GM21390 (cell line): ENCODE measurements around the gene HM13.
"Not testable (repeated sequence)": the region's sequence is repeated elsewhere in the genome, so short reads cannot be mapped to it uniquely, and the experiment has no call there.

Experiments used
- ATAC-seq: cut with Tn5 transposase; IDR thresholded peaks from one replicate; pipeline ENCODE4 v1.9.1; 2021; ENCODE audit not compliant: unreplicated experiment

The HM13 gene

DNA sequence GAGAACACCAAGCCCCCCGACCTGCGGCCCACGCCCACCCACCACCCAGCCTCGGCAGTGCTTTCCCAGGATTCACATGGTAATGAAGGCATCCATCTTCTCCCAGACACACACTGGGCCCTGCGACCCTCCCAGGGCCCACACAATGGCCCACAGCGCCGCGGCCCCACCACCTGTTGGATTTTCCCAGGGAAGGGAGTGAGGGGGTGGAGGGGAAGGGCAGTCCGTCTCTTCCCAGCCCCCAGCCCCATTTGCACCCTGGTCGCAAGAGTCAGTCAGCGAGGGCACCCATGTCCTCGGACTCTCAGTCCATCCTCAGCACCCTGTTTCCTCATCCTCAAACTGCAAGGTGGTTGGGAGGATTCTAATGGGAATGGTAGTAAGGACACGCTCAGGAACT is 67.1 kb downstream of the HM13 start:
- no peak for ATAC-seq

DNA sequence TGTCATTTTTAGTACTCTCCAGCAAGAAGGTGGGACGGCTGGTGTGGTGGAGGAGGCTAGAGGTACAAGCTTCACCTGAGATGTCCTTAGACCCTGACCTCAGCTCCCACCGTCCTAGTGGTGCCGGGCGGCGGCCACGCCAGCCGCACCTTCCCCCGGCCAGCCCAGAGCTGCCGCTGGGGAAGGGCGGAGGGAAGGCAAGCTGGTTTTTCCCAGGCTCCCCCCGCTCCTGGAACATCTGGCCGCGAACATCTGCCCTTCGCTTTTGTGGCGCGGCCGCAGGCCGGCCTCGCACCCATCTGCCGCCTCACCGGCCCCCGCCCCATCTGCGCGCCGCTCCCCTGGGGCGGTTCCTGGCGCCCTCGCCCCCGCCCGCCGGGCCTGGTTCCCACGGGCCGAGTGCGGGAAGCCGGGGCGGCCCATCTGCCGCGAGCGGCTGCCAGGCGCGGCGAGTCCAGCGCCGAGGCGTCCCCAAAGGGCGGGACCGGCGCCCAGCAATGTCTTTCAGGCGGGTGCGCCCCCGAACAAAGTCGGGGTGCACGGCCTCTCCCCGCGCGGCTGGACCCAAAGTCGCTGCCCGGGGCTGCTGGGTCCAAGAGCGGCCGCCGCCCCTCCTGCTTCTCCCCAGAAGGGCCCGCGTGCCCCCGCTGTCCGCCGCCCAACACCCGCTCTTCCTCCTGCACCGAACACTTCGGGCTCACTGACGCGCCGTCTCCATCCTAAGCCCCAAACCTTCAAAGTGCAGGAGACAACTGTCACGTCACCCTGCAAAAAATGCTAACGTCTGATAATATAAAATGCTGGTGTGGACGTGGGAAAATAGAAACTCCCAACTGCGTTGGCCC is 73.5 kb downstream of the HM13 start:
- no peak for ATAC-seq

DNA sequence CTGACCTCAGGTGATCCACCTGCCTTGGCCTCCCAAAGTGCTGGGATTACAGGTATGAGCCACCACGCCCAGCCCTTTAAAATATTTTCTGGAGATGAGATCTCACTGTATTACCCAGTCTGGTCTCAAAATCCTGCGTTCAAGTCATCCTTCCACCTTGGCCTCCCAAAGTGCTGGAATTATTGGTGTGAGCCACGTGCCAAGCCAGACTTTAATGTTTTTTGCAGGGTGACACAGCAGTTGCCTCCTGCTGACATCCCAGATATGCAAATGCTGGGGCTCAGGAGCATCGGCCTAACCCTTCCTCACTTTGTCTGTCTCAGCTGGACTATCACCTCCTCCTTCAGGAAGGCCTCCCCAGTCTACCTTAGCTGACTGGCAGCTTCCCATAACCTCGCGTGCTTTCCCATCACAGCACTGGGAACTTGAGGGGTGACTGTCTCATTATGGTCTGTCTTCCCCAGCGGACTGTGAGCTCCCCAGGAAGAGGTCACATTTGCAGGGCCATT is 76.5 kb downstream of the HM13 start:
- ATAC-seq: no peak

DNA sequence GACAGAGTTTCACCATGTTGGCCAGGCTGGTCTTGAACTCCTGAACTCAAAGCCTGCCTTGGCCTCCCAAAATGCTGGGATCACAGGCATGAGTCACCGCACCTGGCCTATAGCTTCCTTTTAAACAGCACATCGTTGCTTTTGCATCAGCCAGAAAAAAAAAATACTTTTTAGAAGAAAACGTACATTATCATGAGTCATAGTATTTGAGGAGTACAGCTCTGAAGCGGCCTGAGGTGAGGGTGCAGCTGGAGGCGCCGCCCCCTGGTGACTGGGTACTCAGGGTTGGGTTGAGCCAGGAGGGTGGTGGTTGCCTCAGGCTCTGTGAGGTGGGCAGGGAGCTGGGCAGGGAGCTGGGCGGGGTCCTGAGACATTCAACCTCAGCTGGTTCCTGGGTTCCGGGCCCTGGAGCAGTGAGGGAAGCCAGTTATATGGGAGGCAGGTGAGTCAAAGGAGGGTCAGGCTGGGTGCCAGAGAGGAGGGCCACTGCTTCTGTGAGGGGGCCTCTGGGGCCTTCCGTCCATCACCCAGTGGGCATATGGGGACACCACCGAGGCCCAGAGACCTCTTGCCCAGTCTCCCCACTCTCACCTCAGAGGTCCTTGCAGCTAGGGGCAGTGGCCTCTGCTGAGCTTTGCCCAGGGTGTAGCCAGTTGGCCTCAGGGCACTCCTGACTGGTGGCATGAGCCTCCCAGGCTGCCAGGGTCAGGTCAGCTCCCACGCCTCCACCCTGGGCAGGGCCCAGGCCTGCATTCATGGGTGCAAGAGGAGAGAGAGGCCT is 79.2 kb downstream of the HM13 start:
- no peak for ATAC-seq

DNA sequence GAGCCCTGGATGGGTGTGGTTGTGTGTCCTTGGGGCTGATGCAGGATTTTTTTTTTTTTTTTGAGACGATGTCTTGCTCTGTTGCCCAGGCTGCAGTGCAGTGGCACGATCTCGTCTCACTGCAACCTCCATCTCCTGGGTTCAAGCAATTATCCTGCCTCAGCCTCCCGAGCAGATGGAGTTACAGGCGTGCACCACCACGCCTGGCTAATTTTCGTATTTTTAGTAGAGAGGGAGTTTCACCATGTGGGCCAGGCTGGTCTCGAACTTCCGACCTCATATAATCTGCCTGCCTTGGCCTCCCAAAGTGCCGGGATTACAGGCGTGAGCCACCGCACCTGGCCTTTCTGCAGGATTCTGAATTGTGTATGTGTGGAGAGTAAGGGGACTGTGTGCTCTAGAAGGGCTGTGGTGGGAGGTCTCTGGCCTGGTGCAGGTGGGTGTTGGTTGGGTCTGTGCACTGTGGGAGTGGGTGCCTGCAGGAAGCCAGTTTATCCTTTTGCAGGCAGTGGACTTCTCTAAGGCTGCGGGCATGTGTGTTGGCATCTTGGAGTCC is 79.8 kb downstream of the HM13 start:
- no peak for ATAC-seq

DNA sequence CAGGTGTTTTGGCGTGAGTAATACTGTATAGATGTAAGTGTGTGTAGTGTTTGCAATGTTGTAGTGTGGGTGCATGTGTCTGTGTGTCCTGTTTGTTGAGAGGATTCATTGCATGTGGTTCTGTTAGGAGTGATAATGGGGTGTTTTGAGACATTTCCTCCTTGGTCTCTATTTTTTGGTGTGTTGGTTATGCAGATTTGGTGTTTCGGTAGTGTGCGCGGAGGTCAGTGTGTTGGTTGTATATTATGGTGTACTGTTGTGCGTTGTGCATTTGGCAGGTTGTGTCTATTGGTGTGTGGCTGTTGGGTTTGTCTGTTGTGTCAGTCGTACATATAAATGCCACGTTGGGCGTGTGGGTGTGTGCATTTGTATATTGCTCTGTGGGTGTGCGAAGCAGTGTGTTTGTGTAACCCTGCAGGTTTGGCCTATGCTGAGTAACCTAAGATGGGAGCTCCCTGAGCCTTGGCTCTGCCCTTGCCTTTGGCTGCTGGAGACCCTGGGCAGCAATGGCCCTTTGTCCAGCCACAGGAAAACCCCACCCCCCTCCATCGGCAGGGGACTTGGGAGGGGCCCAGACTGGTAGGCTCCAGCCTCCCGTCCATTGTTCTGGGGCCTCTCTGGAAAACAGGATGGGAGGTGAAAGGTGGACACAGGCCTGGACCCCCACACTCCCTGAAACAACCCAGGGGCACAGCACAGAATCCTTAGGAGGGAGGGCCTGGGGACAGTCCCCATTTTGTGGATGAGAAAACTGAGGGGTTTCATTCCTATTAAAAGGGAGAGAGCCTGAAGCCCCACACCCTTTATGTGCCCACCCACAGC is 80.5 kb downstream of the HM13 start:
- ATAC-seq: no peak

DNA sequence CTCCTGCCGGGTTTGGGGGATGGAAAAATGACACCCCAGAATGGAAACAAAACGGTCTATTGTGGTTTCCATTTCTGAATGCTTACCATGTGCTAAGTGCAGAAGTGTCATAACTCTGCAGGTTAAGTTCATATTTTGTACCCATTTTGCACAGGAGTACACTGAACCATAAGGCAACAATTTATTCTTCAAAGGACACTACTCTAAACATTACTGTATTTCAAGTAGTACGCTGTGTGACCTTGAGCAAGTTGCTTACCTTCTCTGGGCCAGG is 81.1 kb downstream of the HM13 start:
- no peak for ATAC-seq

DNA sequence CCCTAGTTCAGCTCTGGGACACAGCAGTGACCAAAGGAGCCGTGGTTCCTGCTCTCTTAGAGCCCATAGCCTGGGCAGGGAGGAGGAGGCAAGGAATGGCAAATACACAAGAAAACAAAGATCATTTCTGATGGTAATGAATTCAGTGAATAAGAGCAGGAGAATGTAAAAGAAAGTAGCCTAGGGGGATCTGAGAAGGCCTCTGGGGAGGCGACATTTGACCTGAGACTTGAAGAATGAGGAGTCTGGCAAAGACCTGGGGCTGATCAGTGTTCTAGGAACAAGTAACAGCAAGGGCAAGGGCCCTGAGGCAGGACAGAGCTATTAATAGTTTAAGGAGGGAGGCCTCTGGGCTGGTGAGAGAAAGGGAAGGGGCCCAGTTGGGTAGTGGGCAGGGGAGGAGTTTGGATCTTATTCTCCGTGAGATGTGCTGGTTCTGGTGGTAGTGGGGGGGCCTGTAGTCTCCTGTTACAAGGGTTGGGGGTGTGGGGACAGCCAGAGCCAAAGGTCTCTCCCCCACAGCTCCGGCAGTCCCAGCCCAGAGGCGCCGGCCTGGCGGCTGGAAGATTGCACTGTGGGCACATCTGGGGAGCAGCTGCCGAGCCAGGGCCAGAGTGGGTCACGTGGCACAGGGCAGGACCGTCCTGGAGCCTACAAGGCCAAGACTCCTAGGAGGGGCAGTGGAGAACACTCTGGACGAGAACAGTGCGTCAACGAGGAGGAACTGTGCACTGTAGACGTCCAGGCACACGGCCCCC is 81.6 kb downstream of the HM13 start:
- no peak for ATAC-seq

DNA sequence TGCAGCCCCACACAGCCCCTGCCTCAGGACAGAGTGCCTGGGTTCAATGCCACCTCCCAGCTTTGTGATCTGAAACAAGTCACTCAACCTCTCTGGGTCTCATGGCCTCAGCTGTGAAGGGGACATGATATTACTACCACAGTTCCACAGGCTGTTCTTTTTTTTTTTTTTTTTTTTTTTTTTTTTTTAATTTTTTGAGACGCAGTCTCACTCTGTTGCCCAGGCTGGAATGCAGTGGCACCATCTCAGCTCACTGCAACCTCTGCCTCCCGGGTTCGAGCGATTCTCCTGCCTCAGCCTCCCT is 82.1 kb downstream of the HM13 start:
- not testable (repeated sequence) for ATAC-seq

DNA sequence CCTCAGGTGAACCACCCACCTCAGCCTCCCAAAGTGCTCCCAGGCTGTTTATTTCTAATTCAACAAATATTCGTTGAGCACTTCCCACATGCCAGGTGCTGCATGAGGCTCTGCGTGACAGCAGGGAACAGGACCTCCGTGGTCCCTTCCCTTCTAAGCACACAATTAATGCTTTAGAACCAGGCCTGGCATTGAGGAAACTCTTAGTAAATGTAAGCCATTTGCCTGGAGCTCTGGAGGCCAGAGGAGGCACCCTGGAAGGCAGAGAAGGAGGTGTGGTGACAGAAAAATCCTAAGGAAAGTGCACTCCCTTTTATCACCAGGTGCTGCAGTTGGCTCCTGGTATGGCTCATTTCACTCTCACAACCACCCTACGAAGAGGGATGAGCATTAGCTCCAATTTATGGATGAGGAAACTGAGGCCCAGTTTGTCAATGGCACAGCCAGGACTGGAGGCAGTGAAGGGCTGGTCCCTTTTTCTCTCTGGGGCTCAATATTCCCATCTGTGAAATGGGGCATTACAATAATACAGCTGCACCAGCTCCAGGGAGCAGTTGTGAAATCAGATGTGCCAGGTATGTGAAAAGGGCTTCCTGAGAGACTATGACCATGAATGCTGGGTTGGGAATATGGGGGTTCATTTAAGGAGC is 82.7 kb downstream of the HM13 start:
- ATAC-seq: no peak

DNA sequence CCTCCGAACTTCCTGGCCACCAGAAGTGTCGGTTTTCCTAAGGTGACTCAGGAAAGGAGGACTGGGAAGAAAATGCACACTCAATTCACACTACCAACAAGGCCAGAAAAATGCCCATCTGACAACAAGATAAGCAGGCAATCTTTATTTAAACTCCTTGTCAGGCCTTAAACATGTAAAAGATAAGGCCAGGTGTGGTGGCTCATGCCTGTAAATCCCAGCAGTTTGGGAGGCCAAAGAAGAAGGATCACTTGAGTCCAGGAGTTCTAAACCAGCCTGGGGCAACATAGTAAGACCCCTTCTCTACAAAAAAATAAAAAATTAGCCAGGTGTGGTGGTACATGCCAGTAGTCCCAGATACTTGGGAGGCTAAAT is 83.2 kb downstream of the HM13 start:
- ATAC-seq: no peak

DNA sequence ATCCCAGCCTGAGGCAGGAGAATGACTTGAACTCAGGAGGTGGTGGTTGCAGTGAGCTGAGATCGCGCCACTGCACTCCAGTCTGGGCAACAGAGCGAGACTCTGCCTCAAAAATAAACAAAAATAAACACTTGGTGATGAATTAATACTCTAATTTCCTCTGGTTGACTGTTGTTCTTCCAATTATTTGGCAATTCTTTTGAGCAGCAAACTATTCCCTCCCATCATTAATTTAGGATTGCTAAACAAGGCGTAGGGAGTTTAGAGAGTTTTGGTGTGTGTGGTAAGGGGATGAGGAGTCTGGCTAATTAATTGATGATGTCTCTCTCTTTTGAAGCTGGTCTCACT is 88.2 kb downstream of the HM13 start:
- ATAC-seq: no peak

DNA sequence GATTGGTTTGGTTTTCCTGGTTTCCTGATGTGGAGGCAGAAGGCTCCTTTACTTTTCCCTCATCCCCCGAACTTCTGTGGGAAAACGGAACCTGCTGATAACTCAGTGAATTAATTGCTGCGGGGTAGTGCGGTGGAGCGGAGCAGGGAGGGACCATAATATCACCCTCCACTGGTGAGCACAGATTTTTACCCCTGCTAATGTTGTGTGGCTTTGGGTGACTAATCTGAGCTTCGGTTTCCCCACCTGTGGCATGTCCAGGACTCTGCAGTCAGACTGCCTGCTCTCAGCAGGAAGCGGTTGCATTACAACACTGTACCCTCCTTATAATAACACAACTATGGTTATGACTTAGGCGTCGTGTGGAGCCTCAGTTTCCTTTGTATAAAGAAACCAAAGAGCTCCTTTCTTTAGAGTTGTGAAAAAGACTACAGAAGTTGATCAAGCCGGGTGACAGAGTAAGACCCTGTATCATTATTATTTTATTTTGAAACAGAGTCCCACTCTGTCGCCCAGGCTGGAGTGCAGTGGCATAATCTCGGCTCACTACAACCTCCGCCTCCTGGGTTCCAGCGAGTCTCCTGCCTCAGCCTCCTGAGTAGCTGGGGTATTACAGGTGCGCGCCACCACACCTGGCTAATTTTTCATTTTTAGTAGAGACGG is 88.7 kb downstream of the HM13 start:
- ATAC-seq: peak; percentile 59

DNA sequence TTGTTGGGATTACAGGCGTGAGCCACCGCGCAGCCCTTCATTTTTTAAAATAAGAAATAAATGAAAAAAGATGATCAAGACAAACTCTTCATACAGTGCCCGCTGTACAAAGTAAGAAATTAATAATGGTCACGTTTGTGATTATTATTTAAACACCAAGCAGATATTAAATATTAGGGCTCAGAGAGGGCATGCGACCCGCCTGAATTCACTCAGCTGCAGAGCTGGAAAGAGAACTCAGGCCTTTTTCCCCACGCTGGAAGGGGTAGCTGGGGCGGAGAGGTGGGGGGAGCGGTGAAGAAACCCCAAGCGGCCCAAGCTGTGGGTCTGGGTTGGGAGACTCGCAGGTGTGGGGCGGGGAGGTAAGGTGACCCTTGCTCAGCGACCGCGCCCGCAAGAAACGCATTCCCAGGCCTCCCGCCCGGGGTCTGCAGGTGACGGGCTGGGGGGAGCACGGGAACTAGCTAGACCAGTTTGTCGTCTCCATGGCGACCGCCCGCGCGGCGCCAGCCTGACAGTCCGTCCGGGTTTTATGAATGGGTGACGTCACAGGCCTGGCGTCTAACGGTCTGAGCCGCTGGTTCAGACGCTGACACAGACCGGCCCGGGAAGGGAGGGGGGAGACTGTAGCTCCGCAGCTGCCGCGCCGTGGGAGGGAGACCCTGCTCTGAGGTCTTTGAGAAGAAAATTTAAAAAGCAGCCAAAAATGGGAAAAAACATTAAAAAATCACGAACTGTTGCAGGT is 89.8 kb downstream of the HM13 start:
- peak; percentile 48 for ATAC-seq

DNA sequence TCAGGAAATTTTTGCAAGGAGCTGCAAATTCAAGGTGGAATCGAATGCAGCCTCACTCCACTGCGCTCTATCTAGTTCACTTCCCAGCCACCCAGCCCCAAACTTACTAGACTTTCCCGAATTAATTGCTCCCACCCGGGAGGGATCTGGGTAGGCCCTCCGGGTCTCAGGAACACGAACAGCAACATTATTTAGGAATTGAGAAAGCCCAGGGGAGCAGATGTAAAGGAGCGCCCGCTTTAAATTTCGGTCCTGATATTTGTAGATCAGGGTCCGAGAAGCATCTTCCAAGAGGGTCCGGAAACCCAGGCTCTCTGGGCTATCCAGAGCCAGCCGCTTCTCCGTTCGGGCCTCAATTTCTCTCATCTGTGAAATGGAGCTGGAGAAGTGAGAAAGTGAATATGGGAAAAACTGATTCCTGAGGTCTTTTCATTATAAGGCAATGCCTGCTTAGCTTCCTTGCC is 90.4 kb downstream of the HM13 start:
- ATAC-seq: no peak

DNA sequence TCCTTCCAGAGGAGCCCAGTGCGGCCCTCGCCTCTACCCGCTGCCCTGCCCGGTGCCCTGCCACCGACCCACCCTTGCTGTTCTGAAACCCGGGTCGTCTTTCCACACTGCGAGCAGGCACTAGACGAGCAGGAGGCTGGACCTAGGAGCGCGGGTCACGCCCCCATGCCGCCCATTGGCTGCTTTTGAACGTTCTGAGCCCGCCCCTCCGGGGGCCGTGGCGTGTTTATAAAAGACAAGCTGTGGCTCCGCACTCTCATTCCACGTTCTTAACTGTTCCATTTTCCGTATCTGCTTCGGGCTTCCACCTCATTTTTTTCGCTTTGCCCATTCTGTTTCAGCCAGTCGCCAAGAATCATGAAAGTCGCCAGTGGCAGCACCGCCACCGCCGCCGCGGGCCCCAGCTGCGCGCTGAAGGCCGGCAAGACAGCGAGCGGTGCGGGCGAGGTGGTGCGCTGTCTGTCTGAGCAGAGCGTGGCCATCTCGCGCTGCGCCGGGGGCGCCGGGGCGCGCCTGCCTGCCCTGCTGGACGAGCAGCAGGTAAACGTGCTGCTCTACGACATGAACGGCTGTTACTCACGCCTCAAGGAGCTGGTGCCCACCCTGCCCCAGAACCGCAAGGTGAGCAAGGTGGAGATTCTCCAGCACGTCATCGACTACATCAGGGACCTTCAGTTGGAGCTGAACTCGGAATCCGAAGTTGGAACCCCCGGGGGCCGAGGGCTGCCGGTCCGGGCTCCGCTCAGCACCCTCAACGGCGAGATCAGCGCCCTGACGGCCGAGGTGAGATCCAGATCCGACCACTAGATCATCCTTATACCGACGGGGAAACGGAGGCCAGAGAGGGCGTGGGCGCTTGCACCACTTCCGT is 91.0 kb downstream of the HM13 start, which contains the start of gene ID1:
Gene ID1, plus strand, starts transcription at position 259 of the 871 bp plus-strand sequence. Its CDS starts 99 bp downstream, at position 358.
- ATAC-seq: peak; percentile 86

DNA sequence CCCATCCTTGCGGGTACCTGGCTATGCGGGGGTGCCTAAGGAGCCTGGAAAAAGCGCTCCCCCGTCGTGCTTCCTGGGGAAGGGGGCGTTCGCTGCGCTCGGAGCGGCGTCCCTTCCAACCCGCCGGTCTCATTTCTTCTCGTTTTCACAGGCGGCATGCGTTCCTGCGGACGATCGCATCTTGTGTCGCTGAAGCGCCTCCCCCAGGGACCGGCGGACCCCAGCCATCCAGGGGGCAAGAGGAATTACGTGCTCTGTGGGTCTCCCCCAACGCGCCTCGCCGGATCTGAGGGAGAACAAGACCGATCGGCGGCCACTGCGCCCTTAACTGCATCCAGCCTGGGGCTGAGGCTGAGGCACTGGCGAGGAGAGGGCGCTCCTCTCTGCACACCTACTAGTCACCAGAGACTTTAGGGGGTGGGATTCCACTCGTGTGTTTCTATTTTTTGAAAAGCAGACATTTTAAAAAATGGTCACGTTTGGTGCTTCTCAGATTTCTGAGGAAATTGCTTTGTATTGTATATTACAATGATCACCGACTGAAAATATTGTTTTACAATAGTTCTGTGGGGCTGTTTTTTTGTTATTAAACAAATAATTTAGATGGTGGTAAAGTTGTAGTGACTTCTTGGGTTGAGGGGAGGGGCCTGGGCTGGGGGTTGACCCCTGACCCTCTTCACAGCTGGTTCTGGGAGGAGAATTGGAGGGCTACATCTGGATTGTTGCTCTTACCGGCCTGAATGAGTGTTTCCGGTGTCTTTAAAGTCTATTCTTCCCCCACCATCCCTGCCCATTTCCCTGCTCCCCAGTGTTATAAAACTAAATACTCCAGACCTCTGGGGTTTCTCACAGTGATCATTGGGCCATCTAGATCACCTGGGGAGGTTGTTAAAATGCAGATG is 91.9 kb downstream of the HM13 start:
- no peak for ATAC-seq
